K562 (cell line): ENCODE measurements around the gene BCAS4. TPM values are rescaled to one million over a fixed set of nuclear protein-coding genes. Genes with fewer than 3 reads are reported as not detected.

Experiments used
- C11orf30 ChIP-seq: fragments of 450-650 bp; IDR thresholded peaks from 2 replicates; pipeline ENCODE4 v1.6.1; 2016; ENCODE audit warnings: low read depth, mild to moderate bottlenecking
- CBFA2T3 ChIP-seq: fragments of 450-650 bp; IDR thresholded peaks from 2 replicates; pipeline ENCODE4 v1.6.1; 2017
- CCAR2 ChIP-seq: fragments of 200-400 bp; formaldehyde crosslinking; IDR thresholded peaks from 2 replicates; pipeline ENCODE4 v1.6.1; 2017; ENCODE audit warnings: mild to moderate bottlenecking, low read depth, low read length
- EP400 ChIP-seq: fragments of 450-650 bp; IDR thresholded peaks from 2 replicates; pipeline ENCODE4 v1.6.1; 2017; ENCODE audit warnings: antibody characterized with exemption, mild to moderate bottlenecking, moderate library complexity
- FOXP1 ChIP-seq: sonication (generic); formaldehyde crosslinking; IDR thresholded peaks from 2 replicates; pipeline ENCODE4 v1.8.0; 2022; ENCODE audit warnings: mild to moderate bottlenecking, missing genetic modification reagents
- GATAD2B ChIP-seq: fragments of 450-650 bp; IDR thresholded peaks from 2 replicates; pipeline ENCODE4 v1.6.1; 2017; ENCODE audit warnings: mild to moderate bottlenecking, borderline replicate concordance
- HDAC3 ChIP-seq: fragments of 450-650 bp; IDR thresholded peaks from 2 replicates; pipeline ENCODE4 v1.6.1; 2018; ENCODE audit warnings: borderline replicate concordance, mild to moderate bottlenecking, moderate library complexity; ENCODE audit not compliant: partially characterized antibody
- HMG20A ChIP-seq: fragments of 450-650 bp; formaldehyde crosslinking; conservative IDR thresholded peaks from 2 replicates; pipeline ENCODE4 v1.4.0; 2020; ENCODE audit warnings: mild to moderate bottlenecking, mixed read lengths
- LCOR ChIP-seq: sonication (generic); formaldehyde crosslinking; IDR thresholded peaks from 2 replicates; pipeline ENCODE4 v1.8.0; 2022; ENCODE audit warnings: mild to moderate bottlenecking, missing genetic modification reagents
- MEF2A ChIP-seq: IDR thresholded peaks from 2 replicates; pipeline ENCODE4 v1.6.1; 2011; ENCODE audit warnings: low read depth, mild to moderate bottlenecking, low read length, moderate library complexity; ENCODE audit not compliant: control insufficient read depth
- MEIS2 ChIP-seq: fragments of 450-650 bp; IDR thresholded peaks from 2 replicates; pipeline ENCODE4 v1.6.1; 2014; ENCODE audit warnings: mild to moderate bottlenecking; ENCODE audit not compliant: partially characterized antibody
- MLX ChIP-seq, 2 experiments: fragments of 450-650 bp in 1 of 2; sonication (generic) in 1 of 2; formaldehyde crosslinking; conservative IDR thresholded peaks; 2 replicates each; pipeline versions ENCODE4 v1.4.0 to v1.8.1; 2020 to 2022; ENCODE audit warnings: mild to moderate bottlenecking in 1 of 2, missing genetic modification reagents in 1 of 2
- MNT ChIP-seq, 2 experiments: fragments of 450-650 bp; conservative IDR thresholded peaks; 2 replicates each; pipeline ENCODE4 v1.6.1; 2017; ENCODE audit warnings: mild to moderate bottlenecking in 2 of 2, moderate library complexity in 2 of 2
- NRF1 ChIP-seq, 2 experiments: fragments of 450-650 bp; IDR thresholded peaks in 1 of 2; conservative IDR thresholded peaks in 1 of 2; 2 replicates each; pipeline ENCODE4 v1.6.1; 2014; ENCODE audit warnings: mild to moderate bottlenecking in 2 of 2
- PBX2 ChIP-seq, 2 experiments: IDR thresholded peaks in 1 of 2; conservative IDR thresholded peaks in 1 of 2; 2 replicates each; pipeline ENCODE4 v1.6.1; 2016; ENCODE audit warnings: low read depth in 2 of 2, mild to moderate bottlenecking in 1 of 2, missing compliant biosample characterization in 1 of 2, missing genetic modification characterization in 1 of 2, moderate library complexity in 1 of 2
- RBM14 ChIP-seq: fragments of 200-400 bp; formaldehyde crosslinking; IDR thresholded peaks from 2 replicates; pipeline ENCODE4 v1.6.1; 2018; ENCODE audit warnings: low read depth, mild to moderate bottlenecking, low read length, moderate library complexity, borderline replicate concordance; ENCODE audit not compliant: insufficient read depth
- SMC3 ChIP-seq: conservative IDR thresholded peaks from 2 replicates; pipeline ENCODE4 v1.6.1; 2011; ENCODE audit warnings: low read depth, low read length, improper control_type of control experiment; ENCODE audit not compliant: insufficient read depth
- SOX6 ChIP-seq: fragments of 450-650 bp; IDR thresholded peaks from 2 replicates; pipeline ENCODE4 v1.6.1; 2014; ENCODE audit warnings: mild to moderate bottlenecking
- TEAD2 ChIP-seq: fragments of 450-650 bp; IDR thresholded peaks from 2 replicates; pipeline ENCODE4 v1.6.1; 2016; ENCODE audit warnings: missing genetic modification characterization, control low read depth, missing compliant biosample characterization
- TRIM25 ChIP-seq: fragments of 450-650 bp; IDR thresholded peaks from 2 replicates; pipeline ENCODE4 v1.7.0; 2016; ENCODE audit warnings: borderline replicate concordance
- ZNF133 ChIP-seq: fragments of 250-450 bp; sonication (Bioruptor Pico); IDR thresholded peaks from 2 replicates; pipeline ENCODE4 v1.4.0; 2020; ENCODE audit warnings: mild to moderate bottlenecking
- ZNF644 ChIP-seq: fragments of 200-800 bp; sonication (Bioruptor generic); IDR thresholded peaks from 2 replicates; pipeline ENCODE4 v1.6.1; 2016; ENCODE audit warnings: low read depth, missing genetic modification characterization, missing compliant biosample characterization
- polyA plus RNA-seq, 8 experiments: library from polyadenylated mRNA; depleted of rRNA in 4 of 8; stranded (reverse) in 5 of 8; unstranded in 3 of 8; fragments of >200 nt; fragmentation: Nextera tagmentation in 2 of 8; fragmentation: Illumina TruSeq in 1 of 8; extraction: Ambion mirVana in 2 of 8; extraction: Trizol in 1 of 8; gene quantifications; 2 replicates each; pipeline versions ENCODE4 v1.2.1 to v1.2.3, GENCODE V29; 2011 to 2014; ENCODE audit warnings: inconsistent platforms in 1 of 8, missing spikeins in 1 of 8
- total RNA-seq, 7 experiments: library from RNA; depleted of rRNA in 6 of 7; stranded (reverse); fragments of >200 nt in 6 of 7; fragmentation: Illumina TruSeq in 2 of 7; extraction: Trizol in 2 of 7; gene quantifications; 2 replicates each; pipeline versions ENCODE4 v1.2.1 to v1.2.3, GENCODE V29; 2011 to 2021; ENCODE audit warnings: low replicate concordance in 1 of 7

BCAS4 gene
- total and polyA plus RNA-seq, 9 of the 15 experiments (the other 6 are each of a cell fraction or from before 2014, with no cell fraction given): 0.15 to 2.3 (median 0.47) TPM

DNA sequence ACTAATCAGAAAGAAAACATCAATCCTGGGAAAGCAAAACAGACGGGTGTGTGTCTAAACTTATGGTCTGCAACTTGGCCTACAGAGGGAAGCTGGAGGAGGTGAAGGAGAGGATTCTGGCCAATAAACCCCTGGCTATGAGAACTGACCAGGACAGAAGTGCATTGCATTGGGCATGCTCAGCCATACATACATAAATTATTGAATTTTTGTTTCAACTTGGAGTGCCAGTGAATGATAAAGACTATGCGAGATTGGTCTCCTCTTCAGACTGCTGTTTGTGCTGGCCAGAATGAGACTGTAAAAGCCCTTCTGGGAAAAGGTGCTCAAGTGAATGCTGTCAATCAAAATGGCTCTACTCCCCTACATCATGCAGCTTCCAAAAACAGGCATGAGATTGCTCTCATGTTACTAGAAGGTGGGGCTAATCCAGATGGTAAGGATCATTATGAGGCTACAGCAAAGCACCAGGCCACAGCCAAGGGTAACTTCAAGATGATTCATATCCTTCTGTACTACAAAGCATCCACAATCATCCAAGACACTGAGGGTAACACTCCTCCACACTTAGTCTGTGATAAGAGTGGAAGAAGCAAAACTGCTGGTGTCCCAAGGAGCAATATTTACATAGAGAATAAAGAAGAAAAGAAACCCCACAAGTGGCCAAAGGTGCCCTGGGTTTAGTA, 119.0 kb downstream of the BCAS4 start (continued):
- TF ChIP-seq SMC3 (no peak), ZNF644 (no peak), TEAD2 (no peak), GATAD2B (no peak), TRIM25 (no peak), MEIS2 (peak; percentile 88), ZNF133 (CRISPR knock-in tag) (no peak), HMG20A (no peak), LCOR (CRISPR knock-in tag) (no peak), PBX2 (CRISPR knock-in tag; IDR thresholded peaks at IDR 0.05; ENCODE audit: low read depth) (no peak), PBX2 (tag; conservative IDR thresholded peaks at IDR 0.05; ENCODE audit: low read depth) (peak; percentile 81), C11orf30 (no peak), SOX6 (peak; percentile 69), MNT (conservative IDR thresholded peaks at IDR 0.05) (0 out of 4 replicates have a peak, but pooled peaks of 1 of the 2 experiments have one; percentile 31), EP400 (no peak), CBFA2T3 (peak; percentile 60), RBM14 (no peak), MEF2A (no peak), CCAR2 (no peak), HDAC3 (no peak), NRF1 (conservative IDR thresholded peaks at IDR 0.05 in 1 of 2, IDR thresholded peaks at IDR 0.05 in 1 of 2) (peak; percentile 33 to 44; a peak in 3 of 4 replicates), FOXP1 (CRISPR knock-in tag) (no peak), MLX (CRISPR knock-in tag; conservative IDR thresholded peaks at IDR 0.05) (no peak)
